CD14-positive monocyte (primary cell): Measurements from ENCODE around the gene TMEM79. TPM values are rescaled to one million over a fixed set of nuclear protein-coding genes. Genes with fewer than 3 reads are reported as not detected.

Experiments used
- DNase-seq, 3 donors: peaks; one replicate each; pipeline ENCODE4 v3.0.0-alpha.2; 2011 to 2022
- H2AFZ ChIP-seq: 2 replicates; pipeline ENCODE4 v1.6.0; 2012; ENCODE audit warnings: mild to moderate bottlenecking, low read depth, low read length, inconsistent platforms; ENCODE audit not compliant: insufficient read depth, poor library complexity, severe bottlenecking
- H3K27ac ChIP-seq, 2 donors: 1 replicate in 1 of 2; 2 replicates in 1 of 2; pipeline ENCODE4 v1.5.1; 2012 to 2013; ENCODE audit warnings: low read length in 2 of 2, control low read depth in 1 of 2, inconsistent platforms in 1 of 2, low read depth in 1 of 2, mild to moderate bottlenecking in 1 of 2
- H3K27me3 ChIP-seq, 2 donors: one replicate each; pipeline versions ENCODE4 v1.6.0 to v1.6.1; 2011 to 2013; ENCODE audit warnings: low read length in 2 of 2; ENCODE audit not compliant: control insufficient read depth in 2 of 2, insufficient read depth in 2 of 2
- H3K36me3 ChIP-seq, 2 donors: replicated peaks in 1 of 2; 1 replicate in 1 of 2; 2 replicates in 1 of 2; pipeline versions ENCODE4 v1.5.1 to v1.6.1; 2012 to 2013; ENCODE audit warnings: low read length in 2 of 2, control low read depth in 1 of 2, inconsistent platforms in 1 of 2, mild to moderate bottlenecking in 1 of 2; ENCODE audit not compliant: insufficient read depth in 2 of 2, control insufficient read depth in 1 of 2
- H3K4me1 ChIP-seq, 2 donors: 1 replicate in 1 of 2; 2 replicates in 1 of 2; pipeline versions ENCODE4 v1.5.1 to v1.6.1; 2012 to 2013; ENCODE audit warnings: low read length in 2 of 2, control low read depth in 1 of 2, inconsistent platforms in 1 of 2, mild to moderate bottlenecking in 1 of 2, moderate library complexity in 1 of 2; ENCODE audit not compliant: insufficient read depth in 2 of 2, control insufficient read depth in 1 of 2
- H3K4me2 ChIP-seq: replicated peaks from 2 replicates; pipeline ENCODE3; 2012; ENCODE audit warnings: low read length, moderate library complexity, mild to moderate bottlenecking; ENCODE audit not compliant: poor library complexity, severe bottlenecking; ENCODE audit errors: extremely low read depth
- H3K4me3 ChIP-seq, 3 experiments: fragments of 200-600 bp in 1 of 3; sonication (generic) in 1 of 3; replicated peaks in 1 of 3; 1 replicate in 2 of 3; 2 replicates in 1 of 3; pipeline ENCODE4 v1.5.1; 2011 to 2013; ENCODE audit warnings: low read length in 3 of 3, mild to moderate bottlenecking in 3 of 3, control low read depth in 2 of 3, low read depth in 2 of 3, inconsistent platforms in 1 of 3, moderate library complexity in 1 of 3
- H3K79me2 ChIP-seq: 2 replicates; pipeline ENCODE4 v1.6.0; 2012; ENCODE audit warnings: mild to moderate bottlenecking, control low read depth, inconsistent platforms, low read length, moderate library complexity; ENCODE audit not compliant: insufficient read depth
- H3K9ac ChIP-seq: 2 replicates; pipeline ENCODE4 v1.6.0; 2017; ENCODE audit warnings: low read length, mild to moderate bottlenecking; ENCODE audit not compliant: insufficient read depth, poor library complexity, severe bottlenecking
- H3K9me3 ChIP-seq, 2 donors: replicated peaks in 1 of 2; 1 replicate in 1 of 2; 2 replicates in 1 of 2; pipeline versions ENCODE4 v1.5.1 to v1.6.1; 2012 to 2013; ENCODE audit warnings: low read length in 2 of 2, control low read depth in 1 of 2; ENCODE audit not compliant: control insufficient read depth in 1 of 2, insufficient read depth in 1 of 2
- H4K20me1 ChIP-seq: 2 replicates; pipeline ENCODE4 v1.6.0; 2012; ENCODE audit warnings: mild to moderate bottlenecking, low read length, control low read depth, moderate library complexity; ENCODE audit not compliant: insufficient read depth
- H3K27ac Mint-ChIP-seq, 7 donors: one replicate each; pipeline ENCODE4 v1.8.0; 2020; ENCODE audit warnings: mild to moderate bottlenecking in 7 of 7, mixed read lengths in 7 of 7, moderate library complexity in 6 of 7, inconsistent platforms in 2 of 7
- H3K27me3 Mint-ChIP-seq, 3 donors: one replicate each; pipeline ENCODE4 v1.8.0; 2021 to 2022; ENCODE audit warnings: low read depth in 3 of 3, mild to moderate bottlenecking in 3 of 3, mixed read lengths in 3 of 3, moderate library complexity in 3 of 3, inconsistent platforms in 1 of 3
- H3K36me3 Mint-ChIP-seq, 2 donors: one replicate each; pipeline ENCODE4 v1.8.0; 2020; ENCODE audit warnings: mixed read lengths in 2 of 2, inconsistent platforms in 1 of 2, mild to moderate bottlenecking in 1 of 2
- H3K4me1 Mint-ChIP-seq: one replicate; pipeline ENCODE4 v1.8.0; 2020; ENCODE audit warnings: mild to moderate bottlenecking, mixed read lengths
- H3K4me3 Mint-ChIP-seq, 2 donors: one replicate each; pipeline ENCODE4 v1.8.0; 2020; ENCODE audit warnings: mild to moderate bottlenecking in 2 of 2, mixed read lengths in 2 of 2, moderate library complexity in 1 of 2
- H3K9me3 Mint-ChIP-seq, 7 donors: one replicate each; pipeline ENCODE4 v1.8.0; 2020 to 2022; ENCODE audit warnings: mixed read lengths in 7 of 7, mild to moderate bottlenecking in 6 of 7, moderate library complexity in 6 of 7, inconsistent platforms in 2 of 7
- WGBS: methylation state at CpG from one replicate; pipeline ENCODE4 v1.1.5; 2013; ENCODE audit warnings: missing lambda C conversion rate; ENCODE audit not compliant: insufficient coverage; 5-methylcytosine and 5-hydroxymethylcytosine counted together
- intact Hi-C, 2 donors: fragments of 100-400 bp; cut with micrococcal nuclease; formaldehyde crosslinking; loops; one replicate each; pipeline versions ENCODE4 v1.15.0 to v1.15.1; 2023
- polyA plus RNA-seq, 3 donors: library from polyadenylated mRNA; depleted of rRNA in 1 of 3; unstranded in 2 of 3; stranded (reverse) in 1 of 3; fragments of 300-500 nt in 2 of 3; fragments of >200 nt in 1 of 3; fragmentation: Illumina TruSeq in 2 of 3; gene quantifications; 1 replicate in 2 of 3; 2 replicates in 1 of 3; pipeline ENCODE4 v1.2.3, GENCODE V29; 2012 to 2021
- TF ChIP-seq, protein P1 (sequence below): fragments of 200-600 bp; IDR thresholded peaks from one replicate; pipeline ENCODE4 v1.8.0; 2022; ENCODE audit warnings: antibody characterized with exemption, mild to moderate bottlenecking

Gene TMEM79
- polyA plus RNA-seq, 3 donors: 1.2 to 12.0 (median 1.4) TPM

DNA sequence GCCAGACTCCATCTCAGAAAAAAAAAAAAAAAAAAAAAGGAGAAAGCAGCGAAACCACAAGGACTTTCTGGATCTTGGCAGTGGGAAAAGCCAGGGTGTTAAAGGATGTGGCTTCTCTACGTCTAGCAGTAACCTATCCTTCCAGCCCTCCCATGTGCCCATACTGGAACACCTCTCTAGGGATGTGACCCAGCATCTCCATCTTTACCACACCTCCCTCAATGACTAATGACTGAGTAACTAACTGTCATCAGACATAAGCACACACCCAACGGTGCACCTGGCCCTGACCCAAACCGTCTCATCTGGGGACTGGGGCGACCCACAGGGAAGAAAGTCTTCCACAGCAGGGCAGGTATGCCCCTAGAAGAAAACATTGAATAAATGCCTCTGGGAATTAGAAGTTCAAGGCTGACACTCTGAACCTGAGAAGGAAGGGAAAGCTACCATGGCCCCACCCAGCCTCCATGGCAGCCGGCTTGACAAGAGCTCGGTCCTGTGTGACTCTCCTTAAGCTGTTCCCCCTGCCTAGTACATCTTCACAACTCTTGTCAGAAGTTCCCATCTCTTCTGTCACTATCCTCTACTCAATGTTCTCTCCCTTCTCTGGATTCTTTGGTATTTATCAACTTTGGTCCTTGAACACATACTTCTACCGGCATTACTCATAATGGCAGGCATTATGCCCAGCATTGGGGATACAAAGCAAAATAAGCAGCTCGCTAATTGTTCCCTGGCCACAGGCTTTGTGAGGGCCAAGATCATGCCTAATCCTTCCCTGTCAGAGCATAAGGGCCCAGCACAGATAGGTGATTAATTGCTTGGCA is 21.5 kb upstream of the TMEM79 start:
- Mint-ChIP-seq H3K36me3 (peaks cover 85 to 99% of the 10 kb centered on the region in 2 donors), H3K4me1 (no peaks in the 10 kb centered on the region), H3K27me3 (no peaks in the 10 kb centered on the region), H3K9me3 (peaks cover 0 to 3% (median 0%) of the 10 kb centered on the region in 7 donors), H3K27ac (peak overlapping the region in 2 of 7 donors; percentile 4 to 27), H3K4me3 (no peak overlapping the region)
- Histone ChIP-seq H3K4me3 (no peak overlapping the region), H3K36me3 (peaks cover 96 to 100% of the 10 kb centered on the region in 2 donors), H3K4me2 (no peak overlapping the region), H3K27me3 (no peaks in the 10 kb centered on the region), H3K4me1 (no peaks in the 10 kb centered on the region), H3K79me2 (peaks cover 5% of the 10 kb centered on the region), H2AFZ (no peak overlapping the region), H3K27ac (no peak overlapping the region), H4K20me1 (peaks cover 62% of the 10 kb centered on the region), H3K9ac (no peak overlapping the region), H3K9me3 (no peaks in the 10 kb centered on the region)
- WGBS: 91% methylated on average over 8 of the region's 9 CpGs
- intact Hi-C loops: loop anchor here in 1 of 2 donors (5.0 kb wide), 1 partner anchor 45 kb away; no protein-coding TSS in a partner anchor
- DNase-seq: no peak
- TF ChIP-seq, protein P1, sequence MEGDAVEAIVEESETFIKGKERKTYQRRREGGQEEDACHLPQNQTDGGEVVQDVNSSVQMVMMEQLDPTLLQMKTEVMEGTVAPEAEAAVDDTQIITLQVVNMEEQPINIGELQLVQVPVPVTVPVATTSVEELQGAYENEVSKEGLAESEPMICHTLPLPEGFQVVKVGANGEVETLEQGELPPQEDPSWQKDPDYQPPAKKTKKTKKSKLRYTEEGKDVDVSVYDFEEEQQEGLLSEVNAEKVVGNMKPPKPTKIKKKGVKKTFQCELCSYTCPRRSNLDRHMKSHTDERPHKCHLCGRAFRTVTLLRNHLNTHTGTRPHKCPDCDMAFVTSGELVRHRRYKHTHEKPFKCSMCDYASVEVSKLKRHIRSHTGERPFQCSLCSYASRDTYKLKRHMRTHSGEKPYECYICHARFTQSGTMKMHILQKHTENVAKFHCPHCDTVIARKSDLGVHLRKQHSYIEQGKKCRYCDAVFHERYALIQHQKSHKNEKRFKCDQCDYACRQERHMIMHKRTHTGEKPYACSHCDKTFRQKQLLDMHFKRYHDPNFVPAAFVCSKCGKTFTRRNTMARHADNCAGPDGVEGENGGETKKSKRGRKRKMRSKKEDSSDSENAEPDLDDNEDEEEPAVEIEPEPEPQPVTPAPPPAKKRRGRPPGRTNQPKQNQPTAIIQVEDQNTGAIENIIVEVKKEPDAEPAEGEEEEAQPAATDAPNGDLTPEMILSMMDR: no peak

DNA sequence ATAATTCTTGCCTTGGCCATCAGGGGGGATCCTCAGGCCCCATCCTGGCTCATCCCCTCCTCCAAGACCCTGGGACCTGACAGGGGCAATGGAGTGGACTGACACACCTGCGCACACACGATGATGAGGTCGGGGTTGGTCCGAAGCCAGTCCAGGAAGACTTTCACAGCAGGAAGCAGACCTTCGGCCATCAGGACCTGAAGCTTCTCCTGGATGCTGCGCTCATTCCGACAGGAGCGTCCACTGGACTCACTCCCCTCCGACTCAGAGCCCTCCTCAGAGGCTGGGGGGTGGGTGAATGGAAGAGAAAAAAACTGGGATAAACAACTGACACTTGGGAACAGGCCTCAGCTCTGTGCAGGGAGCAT is 20.9 kb upstream of the TMEM79 start:
- Histone ChIP-seq H3K27me3 (no peaks in the 10 kb centered on the region), H3K9ac (no peak overlapping the region), H2AFZ (no peak overlapping the region), H3K4me3 (no peak overlapping the region), H3K4me2 (no peak overlapping the region), H3K4me1 (no peaks in the 10 kb centered on the region), H3K36me3 (peaks cover 96 to 100% of the 10 kb centered on the region in 2 donors), H3K27ac (no peak overlapping the region), H4K20me1 (peaks cover 62% of the 10 kb centered on the region), H3K79me2 (peaks cover 5% of the 10 kb centered on the region), H3K9me3 (no peaks in the 10 kb centered on the region)
- no peak for DNase-seq
- intact Hi-C loops: loop anchor here in 1 of 2 donors (5.0 kb wide), 1 partner anchor 44 kb away; no protein-coding TSS in a partner anchor
- Mint-ChIP-seq H3K4me1 (no peaks in the 10 kb centered on the region), H3K9me3 (peaks cover 0 to 3% (median 0%) of the 10 kb centered on the region in 7 donors), H3K27me3 (no peaks in the 10 kb centered on the region), H3K4me3 (no peak overlapping the region), H3K36me3 (peaks cover 85 to 99% of the 10 kb centered on the region in 2 donors), H3K27ac (no peak overlapping the region)
- WGBS: 100% methylated on average over 8 of the region's 9 CpGs
- TF ChIP-seq, protein P1: no peak
